ENCODE results near the gene OPN4. TPM values are rescaled to one million over a fixed set of nuclear protein-coding genes. Genes with fewer than 3 reads are reported as not detected.
"Not testable (repeated sequence)": the region's sequence is repeated elsewhere in the genome, so short reads cannot be mapped to it uniquely, and the experiment has no call there.

Gene OPN4
- total RNA-seq, 6 donors from 2014 or later = not detected

DNA sequence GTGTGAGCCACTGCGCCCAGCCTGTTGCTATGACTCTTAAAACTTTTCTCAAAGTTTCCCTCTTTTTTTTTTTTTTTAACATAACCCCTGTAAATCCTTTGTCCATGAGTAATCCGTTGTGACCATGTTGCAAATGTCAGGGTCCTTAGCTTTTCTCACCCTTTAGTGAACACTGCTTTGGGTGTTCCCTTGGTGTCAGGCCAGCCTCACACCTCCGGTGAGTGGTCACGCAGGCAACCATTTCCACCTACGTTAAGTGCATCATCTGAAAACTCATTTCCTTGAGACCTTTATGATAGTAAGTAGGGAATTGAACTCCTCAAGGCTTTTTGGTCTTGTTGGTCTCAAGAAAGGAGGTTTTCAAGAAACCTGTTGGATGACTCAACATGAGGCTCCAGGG is 41.3 kb upstream of the OPN4 start:
- H3K27me3 ChIP-seq = no peaks in the 10 kb centered on the region
- no peaks in the 10 kb centered on the region for H3K4me1 ChIP-seq
- WGBS, 2 donors = 86 to 87% methylated on average over 5 of the region's 5 CpGs
- no peaks in the 10 kb centered on the region for H3K9me3 ChIP-seq
- H3K36me3 ChIP-seq = no peaks in the 10 kb centered on the region
- DNase-seq = no peak
- TF ChIP-seq POLR2A (IDR thresholded peaks at IDR 0.05) (no peak), POLR2AphosphoS5 (IDR thresholded peaks at IDR 0.05) (no peak), EP300 (IDR thresholded peaks at IDR 0.05) (no peak)
- TF ChIP-seq, protein P1, sequence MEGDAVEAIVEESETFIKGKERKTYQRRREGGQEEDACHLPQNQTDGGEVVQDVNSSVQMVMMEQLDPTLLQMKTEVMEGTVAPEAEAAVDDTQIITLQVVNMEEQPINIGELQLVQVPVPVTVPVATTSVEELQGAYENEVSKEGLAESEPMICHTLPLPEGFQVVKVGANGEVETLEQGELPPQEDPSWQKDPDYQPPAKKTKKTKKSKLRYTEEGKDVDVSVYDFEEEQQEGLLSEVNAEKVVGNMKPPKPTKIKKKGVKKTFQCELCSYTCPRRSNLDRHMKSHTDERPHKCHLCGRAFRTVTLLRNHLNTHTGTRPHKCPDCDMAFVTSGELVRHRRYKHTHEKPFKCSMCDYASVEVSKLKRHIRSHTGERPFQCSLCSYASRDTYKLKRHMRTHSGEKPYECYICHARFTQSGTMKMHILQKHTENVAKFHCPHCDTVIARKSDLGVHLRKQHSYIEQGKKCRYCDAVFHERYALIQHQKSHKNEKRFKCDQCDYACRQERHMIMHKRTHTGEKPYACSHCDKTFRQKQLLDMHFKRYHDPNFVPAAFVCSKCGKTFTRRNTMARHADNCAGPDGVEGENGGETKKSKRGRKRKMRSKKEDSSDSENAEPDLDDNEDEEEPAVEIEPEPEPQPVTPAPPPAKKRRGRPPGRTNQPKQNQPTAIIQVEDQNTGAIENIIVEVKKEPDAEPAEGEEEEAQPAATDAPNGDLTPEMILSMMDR (IDR thresholded peaks at IDR 0.05) = no peak
- no peak for ATAC-seq (ENCODE audit: low FRiP score in 2 of 2)
- no peak overlapping the region for H3K27ac ChIP-seq
- no peak overlapping the region for H3K4me3 ChIP-seq

DNA sequence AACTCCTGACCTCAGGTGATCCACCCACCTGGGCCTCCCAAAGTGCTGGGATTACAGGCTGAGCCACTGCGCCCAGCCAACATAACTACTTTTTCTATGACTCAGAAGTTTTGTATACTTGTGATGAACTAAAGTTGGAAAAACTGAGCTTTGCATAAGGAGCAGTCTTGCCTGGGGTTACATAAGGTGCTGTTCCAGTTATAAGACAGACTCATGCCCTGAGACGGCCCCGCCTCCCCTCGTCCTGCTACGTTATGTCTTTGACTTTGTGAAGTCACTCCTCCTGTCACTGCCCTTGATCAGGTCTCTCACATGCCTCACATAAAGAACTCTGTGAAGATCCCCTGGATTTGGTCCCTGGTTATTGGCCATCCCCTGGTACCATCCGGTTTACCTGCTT is 40.4 kb upstream of the OPN4 start:
- TF ChIP-seq EP300 (IDR thresholded peaks at IDR 0.05) = no peak
- no peak for TF ChIP-seq POLR2A (IDR thresholded peaks at IDR 0.05)
- TF ChIP-seq, protein P1 (IDR thresholded peaks at IDR 0.05) = no peak
- TF ChIP-seq POLR2AphosphoS5 (IDR thresholded peaks at IDR 0.05) = no peak
- no peak overlapping the region for H3K4me3 ChIP-seq
- no peaks in the 10 kb centered on the region for H3K9me3 ChIP-seq
- H3K27ac ChIP-seq = no peak overlapping the region
- no peaks in the 10 kb centered on the region for H3K27me3 ChIP-seq
- WGBS, 2 donors = 87% methylated on average over 5 to 6 of the region's 6 CpGs
- ATAC-seq (ENCODE audit: low FRiP score in 2 of 2) (no peak), DNase-seq (no peak)
- H3K36me3 ChIP-seq = no peaks in the 10 kb centered on the region
- no peaks in the 10 kb centered on the region for H3K4me1 ChIP-seq

DNA sequence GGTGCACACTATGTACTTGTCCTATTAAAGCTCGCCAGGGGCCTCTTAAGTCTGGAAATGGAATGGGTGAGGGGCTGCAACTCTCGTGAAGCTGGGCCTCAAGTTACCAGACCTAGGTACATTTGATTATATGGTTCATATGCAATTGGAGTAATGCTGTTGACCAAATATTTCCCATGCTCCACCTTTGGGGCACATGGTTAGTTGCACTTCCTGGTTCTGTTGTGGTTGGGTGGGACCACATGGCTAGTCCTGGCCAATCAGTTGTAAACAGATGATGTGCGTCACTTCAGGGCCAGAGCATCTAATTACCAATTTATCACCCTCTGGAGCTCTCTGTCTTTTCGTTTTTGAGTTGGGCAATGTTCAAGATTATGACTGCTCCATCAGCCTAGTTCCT is 39.5 kb upstream of the OPN4 start:
- no peak for ATAC-seq (ENCODE audit: low FRiP score in 2 of 2)
- H3K4me1 ChIP-seq = no peaks in the 10 kb centered on the region

DNA sequence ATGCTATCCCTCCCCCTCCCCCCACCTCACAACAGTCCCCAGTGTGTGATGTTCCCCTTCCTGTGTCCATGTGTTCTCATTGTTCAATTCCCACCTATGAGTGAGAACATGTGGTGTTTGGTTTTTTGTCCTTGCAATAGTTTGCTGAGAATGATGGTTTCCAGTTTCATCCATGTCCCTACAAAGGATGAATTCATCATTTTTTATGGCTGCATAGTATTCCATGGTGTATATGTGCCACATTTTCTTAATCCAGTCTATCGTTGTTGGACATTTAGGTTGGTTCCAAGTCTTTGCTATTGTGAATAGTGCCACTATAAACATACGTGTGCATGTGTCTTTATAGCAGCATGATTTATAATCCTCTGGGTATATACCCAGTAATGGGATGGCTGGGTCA is 37.1 kb upstream of the OPN4 start:
- not testable (repeated sequence) for H3K36me3 ChIP-seq; ATAC-seq (ENCODE audit: low FRiP score in 2 of 2); H3K27me3 ChIP-seq; DNase-seq; H3K9me3 ChIP-seq; H3K4me3 ChIP-seq; H3K27ac ChIP-seq; H3K4me1 ChIP-seq
- WGBS, 2 donors = 76 to 87% methylated on average over 2 of the region's 2 CpGs

More for the DNA sequence above, 39.5 kb upstream of the OPN4 start:
- WGBS, 2 donors = 77 to 82% methylated on average over 2 to 4 of the region's 4 CpGs
- DNase-seq = no peak
- TF ChIP-seq POLR2AphosphoS5 (IDR thresholded peaks at IDR 0.05) (no peak), POLR2A (IDR thresholded peaks at IDR 0.05) (no peak), EP300 (IDR thresholded peaks at IDR 0.05) (no peak)
- TF ChIP-seq, protein P1 (IDR thresholded peaks at IDR 0.05) = no peak
- Histone ChIP-seq H3K9me3 (no peaks in the 10 kb centered on the region), H3K27ac (no peak overlapping the region), H3K4me3 (no peak overlapping the region), H3K36me3 (no peaks in the 10 kb centered on the region), H3K27me3 (no peaks in the 10 kb centered on the region)

DNA sequence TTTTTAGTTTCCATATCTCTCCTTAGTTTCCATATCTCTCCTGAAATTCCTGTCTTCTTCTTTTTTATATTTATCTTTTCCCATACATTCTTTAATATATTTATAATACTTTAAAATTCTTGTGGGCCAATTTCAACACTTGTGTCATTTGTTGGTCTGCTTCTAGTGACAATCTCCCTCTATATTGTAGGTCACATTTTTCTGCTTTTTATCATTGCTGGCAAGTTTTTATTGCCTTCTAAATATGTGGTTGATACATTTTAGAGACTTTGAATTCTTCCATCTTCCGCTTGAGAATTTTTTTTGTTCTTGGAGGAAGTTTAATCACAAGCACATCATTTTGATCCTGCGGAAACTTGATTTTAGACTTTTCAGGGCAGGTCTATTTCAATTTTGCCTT is 26.0 kb upstream of the OPN4 start:
- peaks cover 0 to 8% (median 3%) of the 10 kb centered on the region in 4 donors for H3K4me1 ChIP-seq
- no peaks in the 10 kb centered on the region for H3K9me3 ChIP-seq
- no peak overlapping the region for H3K27ac ChIP-seq
- TF ChIP-seq, protein P1 (IDR thresholded peaks at IDR 0.05) = no peak
- TF ChIP-seq EP300 (IDR thresholded peaks at IDR 0.05) (no peak), POLR2AphosphoS5 (IDR thresholded peaks at IDR 0.05) (no peak), POLR2A (IDR thresholded peaks at IDR 0.05) (no peak)
- no peaks in the 10 kb centered on the region for H3K36me3 ChIP-seq
- ATAC-seq (ENCODE audit: low FRiP score in 2 of 2) (no peak), DNase-seq (no peak)
- 97 to 100% methylated on average over 2 of the region's 2 CpGs for WGBS, 2 donors
- peaks cover 0 to 15% (median 4%) of the 10 kb centered on the region in 4 donors for H3K27me3 ChIP-seq
- no peak overlapping the region for H3K4me3 ChIP-seq

Measured in upper lobe of left lung (tissue), 6 donors.